Prostate gland (tissue), 2 donors: ENCODE measurements around the gene UXS1. TPM values are rescaled to one million over a fixed set of nuclear protein-coding genes. Genes with fewer than 3 reads are reported as not detected.

ENCODE experiments used
- DNase-seq: peaks from one replicate; pipeline ENCODE4 v3.0.0-alpha.2; 2019; ENCODE audit warnings: low spot score
- H3K27ac ChIP-seq, 2 donors: fragments of 200-600 bp; sonication (generic); 2 replicates each; pipeline ENCODE4 v1.5.1; 2017 to 2019
- H3K27me3 ChIP-seq: fragments of 200-600 bp; sonication (generic); replicated peaks from 2 replicates; pipeline ENCODE4 v1.5.1; 2019; ENCODE audit not compliant: insufficient read depth
- H3K36me3 ChIP-seq, 2 donors: fragments of 200-600 bp; sonication (generic); 1 replicate in 1 of 2; 2 replicates in 1 of 2; pipeline versions ENCODE4 v1.5.1 to v1.8.1; 2017 to 2019
- H3K4me1 ChIP-seq: fragments of 200-600 bp; sonication (generic); replicated peaks from 2 replicates; pipeline ENCODE4 v1.5.1; 2019
- H3K4me3 ChIP-seq, 2 donors: fragments of 200-600 bp; sonication (generic); 2 replicates each; pipeline ENCODE4 v1.5.1; 2017 to 2019
- H3K9me3 ChIP-seq: fragments of 200-600 bp; sonication (generic); 2 replicates; pipeline ENCODE4 v1.5.1; 2017
- CTCF ChIP-seq, 4 experiments: fragments of 200-600 bp in 2 of 4; fragments of 450-650 bp in 2 of 4; sonication (generic) in 2 of 4; IDR thresholded peaks; 1 replicate in 3 of 4; 2 replicates in 1 of 4; pipeline ENCODE4 v1.5.1; 2016 to 2019; ENCODE audit warnings: antibody characterized with exemption in 4 of 4, mild to moderate bottlenecking in 2 of 4, moderate library complexity in 2 of 4
- POLR2A ChIP-seq: fragments of 450-650 bp; IDR thresholded peaks from one replicate; pipeline ENCODE4 v1.6.1; 2016; ENCODE audit warnings: antibody characterized with exemption, mild to moderate bottlenecking
- POLR2AphosphoS5 ChIP-seq: sonication (generic); formaldehyde crosslinking; IDR thresholded peaks from one replicate; pipeline ENCODE4 v1.6.1; 2017; ENCODE audit warnings: antibody characterized with exemption
- WGBS: methylation state at CpG from one replicate; pipeline ENCODE4 v1.1.5; 2018; 5-methylcytosine and 5-hydroxymethylcytosine counted together
- intact Hi-C: fragments of 100-400 bp; cut with DNase I; formaldehyde crosslinking; loops from one replicate; pipeline ENCODE4 v1.14.2; 2022
- total RNA-seq, 2 donors: library from RNA; depleted of rRNA; stranded (reverse); fragments of >200 nt; gene quantifications; one replicate each; pipeline ENCODE4 v1.1.0, GENCODE V29; 2016

UXS1 gene
- total RNA-seq, 2 donors from 2014 or later = 30.7 to 54.8 TPM

DNA sequence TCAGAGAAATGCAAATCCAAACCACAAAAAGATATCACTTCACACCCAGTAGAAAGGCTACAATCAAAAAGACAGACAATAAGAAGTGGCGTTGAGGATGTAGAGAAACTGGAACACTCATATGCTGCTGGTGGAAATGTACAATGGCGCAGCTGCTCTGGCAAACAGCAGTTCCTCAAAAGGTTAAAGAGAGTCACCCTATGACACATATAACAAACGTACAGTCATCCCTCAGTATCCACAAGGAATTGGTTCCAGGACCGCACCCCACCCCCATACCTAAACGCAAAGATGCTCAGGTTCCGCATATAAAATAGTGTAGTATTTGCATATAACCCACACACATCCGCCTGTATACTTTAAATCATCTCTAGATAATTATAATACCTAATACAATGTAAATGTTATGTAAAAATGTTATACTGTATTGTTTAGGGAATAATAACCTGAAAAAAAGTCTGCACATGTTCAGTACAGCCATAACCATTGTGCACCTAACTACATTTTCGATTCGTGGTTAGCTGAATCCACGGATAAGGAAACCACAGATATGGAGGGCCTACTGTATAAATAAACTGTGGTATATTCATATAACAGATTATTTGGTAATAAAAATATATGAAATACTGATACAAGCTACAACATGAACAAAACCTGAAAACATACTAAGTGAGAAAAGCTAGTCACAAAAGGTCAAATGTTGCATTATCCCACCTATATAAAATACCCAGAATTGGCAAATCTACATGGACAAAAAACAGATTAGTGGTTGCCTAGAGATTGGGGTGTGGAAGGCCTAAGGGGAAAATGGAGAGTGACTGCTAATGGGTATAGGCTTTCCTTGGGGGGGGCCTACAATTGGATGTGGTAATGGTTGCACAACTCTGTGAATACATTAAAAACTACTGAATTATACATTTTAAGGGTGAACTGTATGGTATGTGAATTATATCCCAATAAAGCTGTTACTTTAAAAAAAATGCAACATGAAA, 37.5 kb downstream of the UXS1 start:
- H3K27me3 ChIP-seq = no peaks in the 10 kb centered on the region
- H3K4me3 ChIP-seq = no peak overlapping the region
- TF ChIP-seq POLR2AphosphoS5 (no peak), POLR2A (no peak), CTCF (IDR thresholded peaks at IDR 0.05) (no peak)
- H3K27ac ChIP-seq = no peak overlapping the region
- intact Hi-C loops = no loop called here
- H3K36me3 ChIP-seq = no peaks in the 10 kb centered on the region
- WGBS = 94% methylated on average over 10 of the region's 10 CpGs
- no peaks in the 10 kb centered on the region for H3K9me3 ChIP-seq
- DNase-seq = no peak
- H3K4me1 ChIP-seq = no peaks in the 10 kb centered on the region

GRCh38 chr2:106153781-106154180, 40.3 kb downstream of the UXS1 start:
- no peak overlapping the region for H3K27ac ChIP-seq
- intact Hi-C loops = no loop called here
- H3K4me1 ChIP-seq = no peaks in the 10 kb centered on the region
- no peaks in the 10 kb centered on the region for H3K9me3 ChIP-seq
- H3K27me3 ChIP-seq = no peaks in the 10 kb centered on the region
- WGBS = 67% methylated on average over 1 of the region's 1 CpG
- H3K36me3 ChIP-seq = no peaks in the 10 kb centered on the region
- no peak for DNase-seq
- no peak overlapping the region for H3K4me3 ChIP-seq
- TF ChIP-seq POLR2AphosphoS5 = no peak
- TF ChIP-seq CTCF (IDR thresholded peaks at IDR 0.05) = no peak
- no peak for TF ChIP-seq POLR2A

GRCh38 chr2:106147665-106148064, 46.4 kb downstream of the UXS1 start:
- DNase-seq = no peak
- no peaks in the 10 kb centered on the region for H3K9me3 ChIP-seq
- 89% methylated on average over 3 of the region's 3 CpGs for WGBS
- no peaks in the 10 kb centered on the region for H3K4me1 ChIP-seq
- no peaks in the 10 kb centered on the region for H3K36me3 ChIP-seq
- intact Hi-C loops = no loop called here
- TF ChIP-seq CTCF (IDR thresholded peaks at IDR 0.05) (no peak), POLR2AphosphoS5 (no peak), POLR2A (no peak)
- H3K4me3 ChIP-seq = no peak overlapping the region
- H3K27ac ChIP-seq = no peak overlapping the region
- no peaks in the 10 kb centered on the region for H3K27me3 ChIP-seq

- Histone ChIP-seq H3K4me1 (no peaks in the 10 kb centered on the region), H3K4me3 (no peak overlapping the region), H3K27me3 (no peaks in the 10 kb centered on the region), H3K9me3 (no peaks in the 10 kb centered on the region), H3K27ac (no peak overlapping the region), H3K36me3 (no peaks in the 10 kb centered on the region)
- intact Hi-C loops = no loop called here
- no peak for TF ChIP-seq POLR2AphosphoS5
- no peak for TF ChIP-seq CTCF (IDR thresholded peaks at IDR 0.05)
- TF ChIP-seq POLR2A = no peak
- DNase-seq = no peak
- WGBS = 56% methylated on average over 3 of the region's 3 CpGs
Observed at GRCh38 chr2:106147159-106147558, 46.9 kb downstream of the UXS1 start.
